HG03095 (cell line): ENCODE results near the gene AHCYL2.
"Not testable (repeated sequence)": the region's sequence is repeated elsewhere in the genome, so short reads cannot be mapped to it uniquely, and the experiment has no call there.

ENCODE experiments used
- ATAC-seq: cut with Tn5 transposase; IDR thresholded peaks from one replicate; pipeline ENCODE4 v1.9.1; 2021; ENCODE audit warnings: moderate library complexity; ENCODE audit not compliant: unreplicated experiment

The AHCYL2 gene

DNA sequence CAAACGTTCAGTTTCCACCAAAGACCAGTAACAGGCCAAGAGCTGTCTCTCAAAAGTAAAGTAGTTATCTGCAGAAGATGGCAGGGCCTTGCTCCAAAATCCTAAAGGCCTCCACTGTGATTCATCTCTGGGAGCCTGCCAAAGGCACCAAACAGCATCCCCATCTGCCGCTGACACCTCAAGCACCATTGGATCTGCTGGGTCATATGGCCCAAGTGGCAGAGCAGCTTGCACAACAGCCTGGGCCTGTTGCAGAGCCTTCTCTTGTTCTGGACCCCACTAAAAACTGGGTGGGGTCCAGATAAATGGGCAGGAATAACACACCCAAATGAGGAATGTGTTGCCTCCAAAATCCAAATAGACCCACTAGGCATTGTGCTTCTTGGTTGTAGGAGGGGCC, 222.1 kb downstream of the AHCYL2 start:
- not testable (repeated sequence) for ATAC-seq

DNA sequence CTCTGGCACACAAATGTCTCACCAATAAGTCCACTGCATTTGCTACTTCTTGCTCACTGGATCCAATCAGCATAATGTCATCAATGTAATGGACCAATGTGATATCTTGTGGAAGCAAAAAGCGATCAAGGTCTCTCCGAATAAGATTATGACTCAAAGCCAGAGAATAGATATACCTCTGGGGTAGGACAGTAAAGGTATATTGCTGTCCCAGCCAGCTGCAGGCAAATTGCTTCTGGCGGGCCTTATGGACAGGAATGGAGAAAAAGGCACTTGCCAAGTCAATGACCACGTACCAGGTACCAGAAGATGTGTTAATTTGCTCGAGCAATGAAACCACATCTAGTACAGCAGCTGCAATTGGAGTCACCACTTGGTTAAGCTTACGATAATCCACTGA, 222.6 kb downstream of the AHCYL2 start:
- not testable (repeated sequence) for ATAC-seq

DNA sequence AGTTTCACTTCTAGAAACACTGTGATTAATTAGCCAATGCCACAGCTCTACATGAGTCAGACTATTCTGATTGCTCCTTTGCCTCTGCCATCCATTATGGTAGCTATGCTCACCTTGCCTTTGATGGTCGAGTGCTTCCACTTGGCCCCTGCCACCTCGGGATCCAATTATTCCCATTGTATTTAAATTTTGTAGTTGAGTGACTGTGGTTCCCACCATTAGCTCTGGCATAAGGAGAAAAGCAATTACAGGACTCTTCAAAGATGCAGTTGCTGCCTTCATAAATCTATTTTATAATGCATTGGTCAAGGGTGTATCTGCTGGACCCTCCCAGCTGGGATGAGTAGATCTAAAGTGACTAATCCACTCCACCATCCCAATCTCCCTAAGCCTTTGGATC, 223.8 kb downstream of the AHCYL2 start:
- not testable (repeated sequence) for ATAC-seq

DNA sequence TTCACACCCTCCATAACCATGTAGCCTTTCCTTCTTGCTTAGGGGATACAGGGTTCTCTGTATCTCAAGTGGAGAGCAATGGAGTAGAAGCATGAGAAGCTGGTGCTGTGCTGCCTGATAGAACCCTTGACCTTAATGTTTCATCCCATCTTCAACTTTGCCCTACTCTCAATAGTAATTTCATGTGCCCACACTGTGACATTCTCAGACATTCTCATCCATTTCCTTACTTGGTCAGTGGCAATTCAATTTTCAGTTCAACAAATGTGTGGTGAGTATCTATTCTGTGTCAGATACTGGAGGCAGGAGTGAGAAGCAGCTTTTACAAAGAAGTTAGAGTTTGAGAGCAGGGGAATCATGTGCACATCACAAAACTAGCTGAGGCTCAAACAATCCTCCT, 225.5 kb downstream of the AHCYL2 start:
- no peak for ATAC-seq

DNA sequence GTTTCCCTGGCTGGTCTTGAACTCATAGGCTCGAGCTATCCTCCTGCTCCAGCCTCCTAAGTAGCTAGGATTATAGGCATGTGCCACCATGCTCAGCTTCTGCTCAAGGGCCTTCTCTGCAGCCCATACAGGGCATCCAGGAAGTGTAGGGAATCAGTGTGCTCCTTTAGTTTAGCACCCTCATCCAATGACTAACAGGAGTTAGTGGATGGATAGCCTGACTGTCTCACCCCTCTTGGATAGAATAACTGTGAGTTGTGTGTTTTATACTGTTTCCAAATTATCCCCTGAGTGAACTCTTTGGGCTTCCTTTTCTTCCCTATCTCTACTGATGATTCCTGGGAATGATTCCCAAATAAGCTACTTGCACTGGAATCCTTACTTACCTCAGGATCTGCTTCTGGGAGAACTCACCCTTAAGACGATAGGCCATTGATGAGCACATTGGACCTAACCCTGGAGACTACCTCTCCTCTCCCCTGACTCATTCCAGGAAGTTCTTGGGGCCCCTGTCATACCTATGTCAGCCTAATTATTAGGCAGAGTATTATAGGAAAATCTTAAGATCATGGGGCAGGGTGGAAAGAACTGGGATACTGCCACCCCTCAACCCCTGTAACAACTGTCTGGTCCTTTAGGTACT, 227.9 kb downstream of the AHCYL2 start:
- ATAC-seq = no peak

DNA sequence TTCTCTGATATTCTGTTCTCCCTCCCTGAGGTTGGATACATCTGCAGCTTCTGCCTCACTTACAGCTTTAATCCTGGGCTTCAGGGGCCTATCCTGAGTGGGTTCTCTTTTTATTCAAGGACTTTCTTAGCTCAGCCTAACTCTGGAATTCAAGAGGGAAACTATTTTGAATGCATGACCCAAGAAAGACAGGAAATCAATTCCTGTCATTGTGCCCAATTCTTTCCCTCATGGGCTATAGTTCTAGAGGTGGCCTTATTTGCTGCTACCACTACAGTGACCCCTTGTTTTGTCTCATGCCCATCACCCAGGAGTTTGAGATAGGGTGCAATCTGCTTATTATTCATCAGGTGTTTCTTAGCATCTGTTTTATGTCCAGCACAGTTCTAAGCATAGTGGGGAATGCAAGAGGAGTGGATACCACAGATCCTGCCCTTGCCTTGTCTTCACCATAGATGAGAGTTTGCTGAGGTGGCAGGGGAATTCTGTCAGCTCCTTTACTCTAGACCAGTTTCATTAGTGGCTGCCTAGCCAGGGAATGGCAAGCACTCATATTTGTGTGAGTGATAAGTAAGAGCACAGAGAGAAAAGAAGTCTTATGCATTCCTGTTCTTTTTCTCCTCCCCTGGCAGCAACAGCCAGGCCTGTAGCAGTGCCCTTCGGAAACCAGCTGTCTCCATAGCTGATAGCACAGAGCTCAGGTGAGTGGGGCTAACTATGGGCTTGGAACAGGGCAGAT, 228.8 kb downstream of the AHCYL2 start:
- ATAC-seq = no peak

DNA sequence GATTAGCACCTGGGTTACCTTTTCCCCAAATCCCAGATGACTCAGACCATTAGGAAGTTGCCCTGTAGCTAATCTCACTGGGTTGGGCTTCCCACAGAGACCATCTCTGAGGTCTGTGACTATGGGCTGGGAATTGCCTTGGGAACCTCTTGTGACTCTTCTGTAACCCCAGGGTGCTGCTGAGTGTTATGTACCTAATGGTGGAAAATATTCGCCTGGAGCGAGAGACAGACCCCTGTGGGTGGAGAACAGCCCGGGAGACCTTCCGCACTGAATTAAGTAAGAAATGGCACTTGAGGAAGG, 229.4 kb downstream of the AHCYL2 start:
- no peak for ATAC-seq

DNA sequence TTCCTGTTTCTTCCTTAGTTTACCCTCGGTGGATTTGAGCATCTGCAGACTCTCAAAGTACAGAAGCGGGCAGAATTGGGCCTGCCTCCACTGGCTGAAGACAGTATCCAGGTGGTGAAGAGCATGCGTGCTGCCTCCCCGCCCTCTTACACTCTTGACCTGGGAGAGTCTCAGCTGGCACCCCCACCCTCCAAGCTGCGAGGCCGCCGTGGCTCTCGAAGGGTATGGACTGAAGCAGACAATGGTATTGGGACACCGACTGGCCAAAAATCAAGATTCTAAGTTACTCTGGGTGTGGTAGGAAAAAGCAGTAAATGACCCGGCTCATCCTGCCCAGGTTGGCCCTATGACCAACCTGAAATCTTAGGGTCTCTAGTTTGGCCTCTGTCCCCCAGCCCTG, 231.6 kb downstream of the AHCYL2 start:
- ATAC-seq = no peak

DNA sequence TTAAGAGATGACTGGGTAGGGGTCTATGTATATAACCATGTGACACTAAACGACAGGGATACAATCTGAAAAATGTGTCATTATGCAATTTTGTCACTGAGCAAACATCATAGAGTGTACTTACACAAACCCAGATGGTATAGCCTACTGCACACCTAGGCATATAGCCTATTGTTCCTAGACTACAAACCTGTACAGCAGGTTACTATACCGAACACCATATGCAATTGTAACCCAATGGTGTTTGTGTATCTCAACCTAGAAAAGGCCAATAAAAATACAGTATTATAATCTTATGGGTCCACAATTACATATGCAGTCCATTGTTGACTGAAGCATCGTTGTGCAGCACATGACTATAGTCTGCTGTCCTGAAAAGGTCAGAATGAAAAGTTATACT, 232.3 kb downstream of the AHCYL2 start:
- no peak for ATAC-seq

DNA sequence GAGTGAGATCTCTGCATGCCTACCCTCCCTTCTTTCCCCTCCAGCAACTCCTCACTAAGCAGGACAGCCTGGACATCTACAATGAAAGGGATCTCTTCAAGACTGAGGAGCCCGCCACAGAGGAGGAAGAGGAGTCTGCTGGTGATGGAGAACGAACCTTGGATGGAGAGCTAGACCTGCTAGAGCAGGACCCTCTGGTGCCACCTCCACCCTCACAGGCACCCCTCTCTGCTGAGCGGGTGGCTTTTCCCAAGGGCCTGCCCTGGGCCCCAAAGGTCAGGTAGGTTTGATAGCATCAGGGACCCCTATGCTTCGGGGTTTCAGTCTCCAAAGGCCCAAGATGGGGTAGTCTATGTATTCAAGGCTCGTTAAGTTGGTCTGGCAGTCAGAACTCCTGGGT, 233.3 kb downstream of the AHCYL2 start:
- ATAC-seq = no peak

DNA sequence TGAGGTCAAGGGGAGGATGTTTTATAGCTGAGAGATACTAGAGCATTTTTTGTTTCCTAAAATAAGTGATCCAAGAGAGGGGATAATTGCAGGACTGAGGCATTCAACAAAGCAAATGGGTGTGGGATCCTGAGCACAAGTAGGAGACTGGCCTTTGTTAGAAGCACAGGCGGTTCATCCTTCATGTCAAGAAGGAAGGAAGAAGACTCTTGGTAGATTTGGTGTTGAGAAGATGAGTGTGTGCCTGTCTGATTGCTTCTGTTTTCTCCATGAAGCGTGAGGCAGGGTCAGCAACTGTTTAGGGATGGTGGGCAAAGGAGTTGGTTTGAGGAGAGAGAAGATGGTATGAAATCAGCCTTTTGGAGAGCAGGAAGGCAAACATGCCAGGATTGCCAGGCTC, 237.0 kb downstream of the AHCYL2 start:
- ATAC-seq = no peak

DNA sequence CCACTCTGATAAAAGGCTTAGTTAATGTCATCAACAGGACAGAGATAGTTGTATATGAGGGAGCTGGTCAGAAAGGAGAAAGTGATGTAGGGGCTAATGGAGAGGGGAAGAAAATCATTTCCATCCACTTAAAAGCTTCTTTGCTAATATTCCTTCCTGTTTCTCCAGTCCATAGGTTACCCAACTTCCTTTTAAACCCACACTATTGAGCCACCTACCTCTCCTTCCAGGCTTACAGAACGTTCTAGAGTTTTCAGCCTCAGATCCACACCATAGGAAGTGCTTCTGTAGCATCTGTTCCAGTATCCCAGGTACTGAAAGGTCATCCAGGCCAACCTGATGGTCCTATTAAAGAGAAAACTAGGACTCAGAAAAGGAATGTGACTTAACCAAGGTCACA, 237.6 kb downstream of the AHCYL2 start:
- no peak for ATAC-seq

DNA sequence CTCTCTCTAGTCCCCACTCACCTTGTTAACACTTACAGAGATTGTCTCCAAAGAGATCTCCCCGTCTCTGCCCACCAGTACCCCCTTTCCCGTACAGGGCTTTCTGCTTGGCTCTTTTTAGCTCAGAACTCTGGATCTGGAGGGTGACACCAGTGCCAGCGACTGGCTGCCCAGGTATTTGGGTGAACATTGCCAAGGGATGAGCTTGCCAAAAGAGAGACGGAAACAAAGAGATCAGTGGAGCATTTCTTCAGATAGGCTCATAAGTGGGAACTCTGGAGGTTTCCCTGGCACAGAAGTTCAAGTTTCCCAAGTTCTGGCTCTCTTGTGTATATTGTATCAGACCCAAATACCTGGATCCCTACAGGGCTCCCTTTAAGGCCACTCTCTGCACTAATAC, 239.4 kb downstream of the AHCYL2 start:
- ATAC-seq = no peak

DNA sequence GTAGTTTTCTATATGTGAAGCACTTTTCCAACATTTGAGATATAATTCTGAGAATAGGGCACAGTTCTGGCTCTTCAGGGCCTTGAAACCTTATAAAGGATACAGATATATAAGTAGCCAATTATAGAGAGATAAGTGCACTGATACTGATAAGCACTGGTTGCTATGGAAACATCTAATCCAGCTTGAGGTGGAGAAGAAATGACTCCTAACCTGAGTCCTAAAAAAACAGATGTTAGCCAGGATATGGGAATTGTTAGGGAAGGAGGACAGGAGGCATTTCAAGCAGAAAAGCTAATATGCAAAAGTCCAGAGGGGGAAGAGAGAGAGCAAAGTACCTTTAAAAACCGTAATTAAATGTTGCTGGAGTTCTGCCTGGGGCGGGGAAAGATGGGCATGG, 240.2 kb downstream of the AHCYL2 start:
- no peak for ATAC-seq

DNA sequence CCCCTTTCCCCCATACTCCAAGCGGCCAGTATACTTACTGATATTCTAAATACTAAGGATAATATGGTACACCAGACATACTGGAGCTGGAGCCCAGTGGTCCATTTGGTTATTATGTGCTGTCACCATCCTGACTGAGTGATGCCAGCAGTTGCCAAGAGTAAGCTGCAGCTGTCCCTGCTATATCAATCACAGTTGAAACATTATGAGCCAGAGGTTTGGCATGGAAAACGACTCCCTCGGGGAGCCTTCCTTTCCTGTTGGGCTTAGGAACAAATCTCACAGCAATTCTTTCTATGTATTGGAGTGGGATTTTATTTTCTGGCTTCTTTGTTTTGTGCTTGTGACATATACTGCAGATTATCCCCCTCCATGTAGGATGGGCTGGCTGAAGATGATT, 242.0 kb downstream of the AHCYL2 start:
- no peak for ATAC-seq

DNA sequence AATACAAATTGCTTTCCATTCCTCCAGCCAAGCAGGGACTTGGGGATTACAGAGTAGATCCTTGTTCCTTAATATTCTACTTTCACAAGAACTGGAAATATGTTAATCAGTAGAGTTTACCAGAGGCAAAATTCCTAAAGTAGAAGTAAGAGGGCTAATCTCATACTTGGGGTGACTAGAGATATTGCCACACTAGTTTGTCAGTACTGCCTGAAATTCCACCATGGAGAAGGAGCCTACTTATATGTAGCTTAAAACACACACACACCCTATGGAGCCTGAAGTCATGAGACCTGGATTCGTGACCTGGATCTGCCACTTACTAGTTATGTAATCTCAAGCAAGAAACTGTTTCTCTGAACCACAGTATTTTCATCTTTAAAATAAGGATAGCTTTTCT, 243.3 kb downstream of the AHCYL2 start:
- no peak for ATAC-seq

DNA sequence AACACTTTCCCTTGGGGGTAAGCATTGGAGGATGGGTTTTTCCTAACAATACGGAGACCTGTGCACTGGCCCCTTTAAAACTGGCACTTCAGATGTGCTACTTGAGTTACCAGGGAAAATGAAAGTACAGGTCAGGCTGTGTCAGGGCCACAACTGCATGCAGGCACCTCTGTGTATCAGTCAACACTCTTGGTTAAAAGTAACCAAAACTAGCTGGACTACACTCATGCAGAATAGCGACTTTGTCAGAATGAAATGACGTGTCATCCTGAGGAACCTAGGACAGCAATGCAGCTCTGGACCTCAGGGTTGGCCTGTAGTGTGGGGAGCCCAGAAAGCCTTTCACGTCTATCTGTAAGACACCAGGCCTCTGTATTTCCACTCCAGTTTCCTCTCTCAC, 243.7 kb downstream of the AHCYL2 start:
- ATAC-seq = no peak

DNA sequence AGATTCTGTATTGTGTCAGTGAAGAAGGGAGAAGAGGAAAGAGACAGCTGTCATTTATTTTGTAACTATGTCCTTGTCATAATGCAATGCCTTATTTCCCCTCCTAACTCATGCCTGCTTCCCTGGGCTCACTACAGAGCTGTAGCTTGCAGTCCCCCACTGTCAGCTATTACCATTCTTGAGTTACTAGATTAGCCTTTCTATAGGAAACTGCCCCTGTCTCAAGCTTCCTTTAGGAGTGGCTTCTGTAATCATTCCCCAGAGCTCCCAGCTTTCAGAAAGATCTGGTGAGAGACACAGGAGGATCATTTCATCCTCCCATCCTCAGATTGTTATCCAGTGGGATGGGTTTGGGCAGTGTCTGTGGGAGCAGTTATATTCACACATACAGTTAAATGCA, 245.1 kb downstream of the AHCYL2 start:
- no peak for ATAC-seq

DNA sequence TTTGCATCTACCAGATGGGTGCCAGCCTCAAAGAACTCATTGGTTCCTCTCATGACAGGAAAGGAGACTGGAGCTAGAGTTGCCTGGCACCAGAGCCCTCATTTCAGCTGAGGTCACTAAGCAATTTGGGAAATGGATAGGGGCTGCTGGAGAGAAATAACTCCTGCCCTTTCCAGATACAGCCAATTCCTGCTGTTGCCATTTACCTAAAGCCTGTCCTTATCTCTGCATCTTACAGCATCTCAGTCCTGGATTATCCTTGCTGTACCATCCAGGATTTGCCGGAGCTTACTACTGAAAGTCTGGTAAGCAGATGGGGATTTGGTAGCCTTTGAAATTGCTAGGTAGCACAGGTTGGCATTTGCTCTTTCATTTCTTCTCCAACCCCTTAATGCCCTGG, 245.6 kb downstream of the AHCYL2 start:
- ATAC-seq = no peak

DNA sequence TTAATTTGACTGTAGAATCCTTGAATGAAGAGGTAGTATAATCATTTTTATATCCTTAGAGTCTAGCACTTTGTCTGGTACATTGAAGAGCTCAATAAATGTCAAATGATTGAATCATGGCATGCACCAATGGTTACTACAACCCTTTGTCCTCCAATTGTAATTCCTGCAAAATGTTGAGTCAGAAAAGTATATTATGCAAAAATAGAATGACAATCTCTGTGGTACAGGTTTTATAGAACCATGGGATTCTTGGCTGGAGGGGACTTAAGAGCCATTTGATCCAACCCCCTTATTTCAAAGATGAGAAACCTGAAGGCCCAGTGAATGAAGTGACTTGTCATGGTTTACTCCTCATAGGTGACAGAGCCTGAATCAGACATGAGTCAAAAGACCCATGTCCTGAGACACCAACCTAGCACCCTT, 246.6 kb downstream of the AHCYL2 start:
- no peak for ATAC-seq

DNA sequence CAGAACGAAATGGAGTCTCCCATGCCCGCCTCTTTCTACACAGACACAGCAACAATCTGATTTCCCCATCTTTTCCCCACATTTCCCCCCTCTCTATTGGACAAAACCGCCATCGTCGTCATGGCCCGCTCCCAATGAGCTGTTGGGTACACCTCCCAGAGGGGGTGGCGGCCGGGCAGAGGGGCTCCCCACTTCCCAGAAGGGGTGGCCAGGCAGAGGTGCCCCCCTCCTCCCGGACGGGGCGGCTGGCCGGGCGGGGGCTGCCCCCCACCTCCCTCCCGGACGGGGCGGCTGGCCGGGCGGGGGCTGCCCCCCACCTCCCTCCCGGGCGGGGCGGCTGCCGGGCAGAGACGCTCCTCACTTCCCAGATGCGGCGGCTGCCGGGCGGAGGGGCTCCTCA, 251.1 kb downstream of the AHCYL2 start:
- ATAC-seq = not testable (repeated sequence)

DNA sequence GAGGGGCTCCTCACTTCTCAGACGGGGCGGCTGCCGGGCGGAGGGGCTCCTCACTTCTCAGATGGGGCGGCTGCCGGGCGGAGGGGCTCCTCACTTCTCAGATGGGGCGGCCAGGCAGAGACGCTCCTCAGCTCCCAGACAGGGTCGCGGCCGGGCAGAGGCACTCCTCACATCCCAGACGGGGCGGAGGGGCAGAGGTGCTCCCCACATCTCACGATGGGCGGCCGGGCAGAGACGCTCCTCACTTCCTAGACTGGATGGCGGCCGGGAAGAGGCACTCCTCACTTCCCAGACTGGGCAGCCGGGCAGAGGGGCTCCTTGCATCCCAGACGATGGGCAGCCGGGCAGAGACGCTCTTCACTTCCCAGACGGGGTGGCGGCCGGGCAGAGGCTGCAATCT, 251.6 kb downstream of the AHCYL2 start:
- ATAC-seq = not testable (repeated sequence)
